ENCODE results near the gene ABCG8. TPM values are rescaled to one million over a fixed set of nuclear protein-coding genes. Genes with fewer than 3 reads are reported as not detected.
A peak's percentile ranks its signal among the peaks of the same experiment; 100 is the strongest.

ABCG8 gene
- total RNA-seq, 1 experiment from 2014 or later: 1.4 TPM

GRCh38 chr2:43874776-43875451 is 36.1 kb downstream of the ABCG8 start:
- intact Hi-C loops (cut with micrococcal nuclease; ENCODE audit: unreplicated experiment): no loop called here
- Mint-ChIP-seq H3K27ac (ENCODE audit: unreplicated experiment) (no peak overlapping the region), H3K9me3 (ENCODE audit: low read depth, unreplicated experiment) (no peaks in the 10 kb centered on the region), H3K4me1 (ENCODE audit: low read depth, unreplicated experiment) (no peaks in the 10 kb centered on the region), H3K27me3 (ENCODE audit: unreplicated experiment) (peaks cover 39% of the 10 kb centered on the region), H3K4me3 (ENCODE audit: low read depth, unreplicated experiment) (no peak overlapping the region), H3K36me3 (ENCODE audit: insufficient read depth, unreplicated experiment) (no peaks in the 10 kb centered on the region)
- TF ChIP-seq CTCF (IDR thresholded peaks at IDR 0.05; ENCODE audit: unreplicated experiment): no peak
- BruUV-seq (replicated peaks): no TSS peak
- CTCF ChIA-PET: interaction anchor here (0.6 kb wide), 1 partner anchor 73 kb away, joined by 4 read pairs; no protein-coding TSS in a partner anchor
- DNase-seq: no peak

- Mint-ChIP-seq H3K4me3 (ENCODE audit: low read depth, unreplicated experiment) (no peak overlapping the region), H3K27ac (ENCODE audit: unreplicated experiment) (no peak overlapping the region), H3K27me3 (ENCODE audit: unreplicated experiment) (peaks cover 15% of the 10 kb centered on the region), H3K4me1 (ENCODE audit: low read depth, unreplicated experiment) (no peaks in the 10 kb centered on the region), H3K36me3 (ENCODE audit: insufficient read depth, unreplicated experiment) (peaks cover 4% of the 10 kb centered on the region), H3K9me3 (ENCODE audit: low read depth, unreplicated experiment) (no peaks in the 10 kb centered on the region)
- TF ChIP-seq CTCF (IDR thresholded peaks at IDR 0.05; ENCODE audit: unreplicated experiment): peak; percentile 95
- CTCF ChIA-PET: interaction anchor here (0.6 to 1.3 kb wide), 5 partner anchors 76 to 1078 kb away, joined by 3 to 6 read pairs (median 3); no protein-coding TSS in a partner anchor
- intact Hi-C loops (cut with micrococcal nuclease; ENCODE audit: unreplicated experiment): loop anchor here (2.0 kb wide), 1 partner anchor 79 kb away; no protein-coding TSS in a partner anchor
- no TSS peak for BruUV-seq (replicated peaks)
- peak; percentile 78 for DNase-seq
Measured at GRCh38 chr2:43877782-43878464, 39.2 kb downstream of the ABCG8 start.

GRCh38 chr2:43879261-43879660 is 40.5 kb downstream of the ABCG8 start:
- peaks cover 15% of the 10 kb centered on the region for H3K27me3 Mint-ChIP-seq (ENCODE audit: unreplicated experiment)
- intact Hi-C loops (cut with micrococcal nuclease; ENCODE audit: unreplicated experiment): loop anchor here (2.0 kb wide), 1 partner anchor 80 kb away; no protein-coding TSS in a partner anchor
- no peak for TF ChIP-seq CTCF (IDR thresholded peaks at IDR 0.05; ENCODE audit: unreplicated experiment)
- no peak overlapping the region for H3K27ac Mint-ChIP-seq (ENCODE audit: unreplicated experiment)
- peaks cover 4% of the 10 kb centered on the region for H3K36me3 Mint-ChIP-seq (ENCODE audit: insufficient read depth, unreplicated experiment)
- CTCF ChIA-PET: interaction anchor here (0.7 kb wide), 1 partner anchor 274 kb away, joined by 4 read pairs; no protein-coding TSS in a partner anchor
- no peaks in the 10 kb centered on the region for H3K9me3 Mint-ChIP-seq (ENCODE audit: low read depth, unreplicated experiment)
- H3K4me1 Mint-ChIP-seq (ENCODE audit: low read depth, unreplicated experiment): no peaks in the 10 kb centered on the region
- no peak overlapping the region for H3K4me3 Mint-ChIP-seq (ENCODE audit: low read depth, unreplicated experiment)
- DNase-seq: no peak
- no TSS peak for BruUV-seq (replicated peaks)

- intact Hi-C loops (cut with micrococcal nuclease; ENCODE audit: unreplicated experiment): loop anchor here (10.0 kb wide), 1 partner anchor 276 kb away; no protein-coding TSS in a partner anchor
- Mint-ChIP-seq H3K4me1 (ENCODE audit: low read depth, unreplicated experiment) (no peaks in the 10 kb centered on the region), H3K9me3 (ENCODE audit: low read depth, unreplicated experiment) (no peaks in the 10 kb centered on the region), H3K36me3 (ENCODE audit: insufficient read depth, unreplicated experiment) (peaks cover 9% of the 10 kb centered on the region), H3K27ac (ENCODE audit: unreplicated experiment) (peak overlapping the region; percentile 17), H3K4me3 (ENCODE audit: low read depth, unreplicated experiment) (no peak overlapping the region), H3K27me3 (ENCODE audit: unreplicated experiment) (peaks cover 13% of the 10 kb centered on the region)
- CTCF ChIA-PET: no interaction called here
- no peak for DNase-seq
- BruUV-seq (replicated peaks): no TSS peak
- TF ChIP-seq CTCF (IDR thresholded peaks at IDR 0.05; ENCODE audit: unreplicated experiment): no peak
Measured at GRCh38 chr2:43880471-43880870, 41.7 kb downstream of the ABCG8 start.
